A673 (cell line): ENCODE data around the gene MRPS18A. TPM values are rescaled to one million over a fixed set of nuclear protein-coding genes. Genes with fewer than 3 reads are reported as not detected.

Experiments
- BruUV-seq: library from RNA; stranded (reverse); fragments of 400-500 nt; replicated peaks from 2 replicates; lab custom pipeline; 2021; lab: Mats Ljungman, UMichigan
- CTCF ChIA-PET: fragments of 300-600 bp; sonication (Branson Sonifier 250); formaldehyde crosslinking; loops from one replicate; lab custom pipeline; 2022; ENCODE audit warnings: antibody characterized with exemption; lab: Charles Lee
- POLR2A ChIA-PET: fragments of 300-600 bp; sonication (Branson Sonifier 250); formaldehyde crosslinking; loops from one replicate; lab custom pipeline; 2022; ENCODE audit warnings: antibody characterized with exemption; ENCODE audit not compliant: low non-redundant PET; lab: Charles Lee
- DNase-seq: peaks from one replicate; pipeline ENCODE4 v3.0.0-alpha.2; 2015; ENCODE audit warnings: low spot score
- H3K27ac ChIP-seq: fragments of 200-600 bp; sonication (generic); 2 replicates; pipeline ENCODE4 v1.5.1; 2016; ENCODE audit warnings: mixed run types, low read depth, mild to moderate bottlenecking, mixed read lengths, antibody characterized with exemption, low read length; ENCODE audit not compliant: poor library complexity, severe bottlenecking
- H3K27me3 ChIP-seq: fragments of 200-600 bp; sonication (generic); replicated peaks from 2 replicates; pipeline ENCODE4 v1.6.1; 2017; ENCODE audit warnings: mixed run types, low read depth, mild to moderate bottlenecking, mixed read lengths, antibody characterized with exemption, low read length; ENCODE audit not compliant: insufficient read depth, poor library complexity
- H3K36me3 ChIP-seq: fragments of 200-600 bp; sonication (generic); 2 replicates; pipeline ENCODE4 v1.6.1; 2016; ENCODE audit warnings: mixed run types, mild to moderate bottlenecking, mixed read lengths, antibody characterized with exemption, low read length; ENCODE audit not compliant: insufficient read depth, poor library complexity, severe bottlenecking
- H3K4me1 ChIP-seq: fragments of 200-600 bp; sonication (generic); 2 replicates; pipeline ENCODE4 v1.6.1; 2017; ENCODE audit warnings: mixed run types, mild to moderate bottlenecking, mixed read lengths, antibody characterized with exemption, low read length; ENCODE audit not compliant: insufficient read depth, poor library complexity, severe bottlenecking
- H3K4me3 ChIP-seq: fragments of 200-600 bp; sonication (generic); 2 replicates; pipeline ENCODE4 v1.5.1; 2016; ENCODE audit warnings: low read depth, mixed run types, mild to moderate bottlenecking, mixed read lengths, low read length; ENCODE audit not compliant: poor library complexity, severe bottlenecking
- H3K9me3 ChIP-seq: fragments of 200-600 bp; sonication (generic); 2 replicates; pipeline ENCODE4 v1.6.1; 2016; ENCODE audit warnings: mixed run types, low read depth, mild to moderate bottlenecking, mixed read lengths, antibody characterized with exemption, low read length; ENCODE audit not compliant: poor library complexity, severe bottlenecking
- CTCF ChIP-seq: fragments of 300-800, 200-600 bp; sonication (generic); conservative IDR thresholded peaks from 2 replicates; pipeline ENCODE4 v1.5.1; 2017; ENCODE audit warnings: low read depth, mild to moderate bottlenecking, antibody characterized with exemption, low read length, moderate library complexity, mixed read lengths
- EZH2 ChIP-seq: fragments of 200-600 bp; sonication (generic); IDR thresholded peaks from 2 replicates; pipeline ENCODE4 v1.6.1; 2017; ENCODE audit warnings: borderline replicate concordance, low read depth, mild to moderate bottlenecking, mixed read lengths, antibody characterized with exemption, low read length; ENCODE audit not compliant: poor library complexity, severe bottlenecking
- intact Hi-C: fragments of 100-400 bp; cut with micrococcal nuclease; formaldehyde crosslinking; loops from one replicate; pipeline ENCODE4 v1.10.0; 2022; ENCODE audit not compliant: unreplicated experiment
- total RNA-seq: library from RNA; stranded (reverse); gene quantifications from 2 replicates; pipeline ENCODE4 v1.2.3, GENCODE V29; 2021

The MRPS18A gene
- total RNA-seq, 1 experiment from 2014 or later, result 64.6 TPM

- ChIA-PET CTCF (no interaction called here), POLR2A (no interaction called here)
- no TSS peak for BruUV-seq
- peaks cover 78% of the 10 kb centered on the region for H3K36me3 ChIP-seq
- TF ChIP-seq CTCF (no peak), EZH2 (no peak)
- no peak overlapping the region for H3K27ac ChIP-seq
- H3K4me3 ChIP-seq, result no peak overlapping the region
- no peaks in the 10 kb centered on the region for H3K9me3 ChIP-seq
- no peak for DNase-seq
- no peaks in the 10 kb centered on the region for H3K27me3 ChIP-seq
- H3K4me1 ChIP-seq, result no peaks in the 10 kb centered on the region
- intact Hi-C loops, result no loop called here
Measured at GRCh38 chr6:43674921-43675320, 12.7 kb downstream of the MRPS18A start.

GRCh38 chr6:43674291-43674690 lies 13.3 kb downstream of the MRPS18A start:
- H3K4me1 ChIP-seq, result no peaks in the 10 kb centered on the region
- TF ChIP-seq EZH2 (no peak), CTCF (no peak)
- ChIA-PET CTCF (no interaction called here), POLR2A (no interaction called here)
- DNase-seq, result no peak
- no peaks in the 10 kb centered on the region for H3K9me3 ChIP-seq
- H3K27ac ChIP-seq, result no peak overlapping the region
- no peaks in the 10 kb centered on the region for H3K27me3 ChIP-seq
- BruUV-seq, result no TSS peak
- peaks cover 72% of the 10 kb centered on the region for H3K36me3 ChIP-seq
- no peak overlapping the region for H3K4me3 ChIP-seq
- intact Hi-C loops, result no loop called here

- H3K27ac ChIP-seq, result no peak overlapping the region
- no peak for DNase-seq
- H3K4me1 ChIP-seq, result no peaks in the 10 kb centered on the region
- H3K36me3 ChIP-seq, result peaks cover 65% of the 10 kb centered on the region
- H3K27me3 ChIP-seq, result no peaks in the 10 kb centered on the region
- intact Hi-C loops, result no loop called here
- no TSS peak for BruUV-seq
- CTCF ChIA-PET, result no interaction called here
- POLR2A ChIA-PET, result no interaction called here
- TF ChIP-seq CTCF (no peak), EZH2 (no peak)
- no peaks in the 10 kb centered on the region for H3K9me3 ChIP-seq
- H3K4me3 ChIP-seq, result no peak overlapping the region
Measured at GRCh38 chr6:43673444-43674084, 14.0 kb downstream of the MRPS18A start.
